GM12878 (cell line): ENCODE results near the gene BRD1.

Source experiments
- CTCF ChIP-seq, 3 experiments: IDR thresholded peaks in 2 of 3; conservative IDR thresholded peaks in 1 of 3; 2 replicates each; pipeline ENCODE4 v1.5.1; 2011; ENCODE audit warnings: low read depth in 3 of 3, low read length in 3 of 3, mild to moderate bottlenecking in 3 of 3, control low read depth in 2 of 3, moderate library complexity in 2 of 3, inconsistent platforms in 1 of 3, mixed read lengths in 1 of 3; ENCODE audit not compliant: control insufficient read depth in 2 of 3, insufficient read depth in 1 of 3; ENCODE audit errors: extremely low read depth in 1 of 3
- EZH2 ChIP-seq: IDR thresholded peaks from 2 replicates; pipeline ENCODE4 v1.6.1; 2012; ENCODE audit warnings: low read depth, mild to moderate bottlenecking, control low read depth, inconsistent platforms, low read length, borderline replicate concordance; ENCODE audit not compliant: control insufficient read depth
- NFYB ChIP-seq: IDR thresholded peaks from 2 replicates; pipeline ENCODE4 v1.6.1; 2011; ENCODE audit warnings: low read depth, mild to moderate bottlenecking, low read length, improper control_type of control experiment, moderate library complexity; ENCODE audit not compliant: insufficient read depth
- NR2C2 ChIP-seq: IDR thresholded peaks from 2 replicates; pipeline ENCODE4 v1.6.1; 2011; ENCODE audit warnings: borderline replicate concordance, low read depth; ENCODE audit not compliant: control insufficient read depth, insufficient read length
- TF ChIP-seq, protein P1 (sequence below): IDR thresholded peaks from 2 replicates; pipeline ENCODE4 v1.6.1; 2012; ENCODE audit warnings: mild to moderate bottlenecking, low read depth, low read length

DNA sequence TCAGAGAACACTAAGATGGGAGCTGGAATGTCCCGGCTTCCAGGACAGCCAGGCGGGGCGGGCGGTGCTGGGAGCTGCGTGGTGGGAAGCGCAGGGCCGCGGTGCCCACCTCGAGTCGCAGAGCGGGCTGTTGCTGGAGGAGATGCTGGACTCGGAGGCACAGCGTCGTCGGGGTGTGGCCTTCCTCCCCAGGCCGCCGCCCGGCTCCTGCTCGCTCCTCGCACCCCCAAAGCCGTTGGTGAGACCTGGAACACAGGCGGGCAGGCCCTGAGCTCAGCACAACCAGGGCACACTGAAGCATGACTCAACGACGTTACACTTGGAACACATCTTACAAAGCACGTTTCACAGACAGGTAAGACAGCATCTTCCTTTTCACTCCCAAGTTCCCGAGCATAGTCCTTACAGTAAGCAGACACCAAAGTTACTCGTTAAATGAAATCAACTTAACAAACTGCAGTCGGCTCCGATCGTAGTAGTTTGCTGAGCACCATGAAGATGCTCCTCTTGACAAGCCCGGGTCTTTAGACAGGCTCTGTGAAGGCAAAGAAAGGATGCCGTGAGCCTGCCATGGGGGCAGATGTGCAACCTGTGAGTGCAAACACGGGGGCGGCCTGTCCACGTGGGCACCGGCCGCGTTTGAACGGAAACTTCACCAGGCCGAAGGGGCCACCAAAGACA, 50.0 kb downstream of the BRD1 start:
- TF ChIP-seq EZH2 (no peak), NFYB (no peak), CTCF (IDR thresholded peaks at IDR 0.05 in 2 of 3, conservative IDR thresholded peaks at IDR 0.05 in 1 of 3; ENCODE audit: control insufficient read depth in 2 of 3, extremely low read depth in 1 of 3, insufficient read depth in 1 of 3, low read depth in 3 of 3, low read length in 3 of 3) (no peak), NR2C2 (no peak)
- TF ChIP-seq, protein P1, sequence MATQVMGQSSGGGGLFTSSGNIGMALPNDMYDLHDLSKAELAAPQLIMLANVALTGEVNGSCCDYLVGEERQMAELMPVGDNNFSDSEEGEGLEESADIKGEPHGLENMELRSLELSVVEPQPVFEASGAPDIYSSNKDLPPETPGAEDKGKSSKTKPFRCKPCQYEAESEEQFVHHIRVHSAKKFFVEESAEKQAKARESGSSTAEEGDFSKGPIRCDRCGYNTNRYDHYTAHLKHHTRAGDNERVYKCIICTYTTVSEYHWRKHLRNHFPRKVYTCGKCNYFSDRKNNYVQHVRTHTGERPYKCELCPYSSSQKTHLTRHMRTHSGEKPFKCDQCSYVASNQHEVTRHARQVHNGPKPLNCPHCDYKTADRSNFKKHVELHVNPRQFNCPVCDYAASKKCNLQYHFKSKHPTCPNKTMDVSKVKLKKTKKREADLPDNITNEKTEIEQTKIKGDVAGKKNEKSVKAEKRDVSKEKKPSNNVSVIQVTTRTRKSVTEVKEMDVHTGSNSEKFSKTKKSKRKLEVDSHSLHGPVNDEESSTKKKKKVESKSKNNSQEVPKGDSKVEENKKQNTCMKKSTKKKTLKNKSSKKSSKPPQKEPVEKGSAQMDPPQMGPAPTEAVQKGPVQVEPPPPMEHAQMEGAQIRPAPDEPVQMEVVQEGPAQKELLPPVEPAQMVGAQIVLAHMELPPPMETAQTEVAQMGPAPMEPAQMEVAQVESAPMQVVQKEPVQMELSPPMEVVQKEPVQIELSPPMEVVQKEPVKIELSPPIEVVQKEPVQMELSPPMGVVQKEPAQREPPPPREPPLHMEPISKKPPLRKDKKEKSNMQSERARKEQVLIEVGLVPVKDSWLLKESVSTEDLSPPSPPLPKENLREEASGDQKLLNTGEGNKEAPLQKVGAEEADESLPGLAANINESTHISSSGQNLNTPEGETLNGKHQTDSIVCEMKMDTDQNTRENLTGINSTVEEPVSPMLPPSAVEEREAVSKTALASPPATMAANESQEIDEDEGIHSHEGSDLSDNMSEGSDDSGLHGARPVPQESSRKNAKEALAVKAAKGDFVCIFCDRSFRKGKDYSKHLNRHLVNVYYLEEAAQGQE, result no peak
